ENCODE results near the gene LILRA6.
"Not testable (repeated sequence)": the region's sequence is repeated elsewhere in the genome, so short reads cannot be mapped to it uniquely, and the experiment has no call there.

The LILRA6 gene

GRCh38 chr19:54207983-54208783, 34.4 kb downstream of the LILRA6 start:
- DNase-seq (ENCODE audit: low read depth), result peak; percentile 72

- no peak for DNase-seq (ENCODE audit: low read depth)
Observed at GRCh38 chr19:54207676-54207982, 35.0 kb downstream of the LILRA6 start.

- not testable (repeated sequence) for DNase-seq (ENCODE audit: low read depth)
Observed at GRCh38 chr19:54207193-54207592, 35.4 kb downstream of the LILRA6 start.

- no peak for DNase-seq (ENCODE audit: low read depth)
Observed at GRCh38 chr19:54206831-54207177, 35.8 kb downstream of the LILRA6 start.

GRCh38 chr19:54206030-54206830, 36.4 kb downstream of the LILRA6 start:
- DNase-seq (ENCODE audit: low read depth), result no peak

GRCh38 chr19:54204767-54205468, 37.7 kb downstream of the LILRA6 start:
- no peak for DNase-seq (ENCODE audit: low read depth)

GRCh38 chr19:54203151-54203611, 39.4 kb downstream of the LILRA6 start:
- DNase-seq (ENCODE audit: low read depth), result no peak

- DNase-seq (ENCODE audit: low read depth), result no peak
Observed at GRCh38 chr19:54201980-54202379, 40.6 kb downstream of the LILRA6 start.

- no peak for DNase-seq (ENCODE audit: low read depth)
Observed at GRCh38 chr19:54201172-54201701, 41.4 kb downstream of the LILRA6 start.

- no peak for DNase-seq (ENCODE audit: low read depth)
Observed at GRCh38 chr19:54199401-54199800, 43.2 kb downstream of the LILRA6 start.

GRCh38 chr19:54197121-54197520, 45.5 kb downstream of the LILRA6 start:
- no peak for DNase-seq (ENCODE audit: low read depth)

- no peak for DNase-seq (ENCODE audit: low read depth)
Observed at GRCh38 chr19:54196536-54196935, 46.1 kb downstream of the LILRA6 start.

GRCh38 chr19:54194463-54194862, 48.1 kb downstream of the LILRA6 start:
- DNase-seq (ENCODE audit: low read depth), result not testable (repeated sequence)

- no peak for DNase-seq (ENCODE audit: low read depth)
Observed at GRCh38 chr19:54193011-54193410, 49.6 kb downstream of the LILRA6 start.

GRCh38 chr19:54191811-54192453, 50.7 kb downstream of the LILRA6 start:
- no peak for DNase-seq (ENCODE audit: low read depth)

GRCh38 chr19:54191011-54191810, 51.4 kb downstream of the LILRA6 start, which contains the start of gene TSEN34:
TSEN34 (plus strand) TSS chr19:54191308; CDS start chr19:54191365, 57 bp downstream.
- peak; percentile 36 for DNase-seq (ENCODE audit: low read depth)

GRCh38 chr19:54190503-54191010, 52.0 kb downstream of the LILRA6 start:
- DNase-seq (ENCODE audit: low read depth), result peak; percentile 99

GRCh38 chr19:54189735-54190502, 52.7 kb downstream of the LILRA6 start:
- peak; percentile 100 for DNase-seq (ENCODE audit: low read depth)

GRCh38 chr19:54189145-54189734, 53.4 kb downstream of the LILRA6 start, which contains the start of gene MBOAT7:
MBOAT7 (minus strand) TSS chr19:54189580; CDS start chr19:54188508, 1,072 bp downstream.
- no peak for DNase-seq (ENCODE audit: low read depth)
